Heart right ventricle (tissue), 16 donors: ENCODE data around the gene TSEN34. TPM values are rescaled to one million over a fixed set of nuclear protein-coding genes. Genes with fewer than 3 reads are reported as not detected.
"Not testable (repeated sequence)": the region's sequence is repeated elsewhere in the genome, so short reads cannot be mapped to it uniquely, and the experiment has no call there.

Experiments
- ATAC-seq, 8 donors: fragments of 200-7000 bp; cut with Tn5 transposase; one replicate each; pipeline ENCODE4 v1.9.1; 2020; ENCODE audit warnings: mild to moderate bottlenecking in 8 of 8, moderate library complexity in 8 of 8, moderate number of reproducible peaks in 1 of 8
- DNase-seq, 2 donors: peaks; one replicate each; pipeline ENCODE4 v3.0.0-alpha.2; 2020
- H3K27ac ChIP-seq, 10 donors: fragments of 200-600 bp; sonication (generic) in 2 of 10; one replicate each; pipeline versions ENCODE4 v1.5.0 to v1.8.0; 2020 to 2022; ENCODE audit warnings: mild to moderate bottlenecking in 3 of 10
- H3K27me3 ChIP-seq, 7 donors: fragments of 200-600 bp; one replicate each; pipeline ENCODE4 v1.8.0; 2021 to 2022; ENCODE audit warnings: mild to moderate bottlenecking in 2 of 7
- H3K36me3 ChIP-seq, 9 donors: fragments of 200-600 bp; sonication (generic) in 1 of 9; one replicate each; pipeline versions ENCODE4 v1.5.0 to v1.8.0; 2020 to 2022; ENCODE audit warnings: mild to moderate bottlenecking in 2 of 9
- H3K4me1 ChIP-seq, 9 donors: fragments of 200-600 bp; sonication (generic) in 1 of 9; one replicate each; pipeline versions ENCODE4 v1.5.0 to v1.8.0; 2020 to 2022; ENCODE audit warnings: mild to moderate bottlenecking in 4 of 9
- H3K4me3 ChIP-seq, 10 donors: fragments of 200-600 bp; sonication (generic) in 2 of 10; one replicate each; pipeline versions ENCODE4 v1.5.0 to v1.8.0; 2020 to 2022; ENCODE audit warnings: mild to moderate bottlenecking in 7 of 10, moderate library complexity in 2 of 10
- H3K9me3 ChIP-seq, 11 donors: fragments of 200-600 bp in 10 of 11; sonication (generic) in 2 of 11; one replicate each; pipeline versions ENCODE4 v1.5.0 to v1.8.0; 2013 to 2022; ENCODE audit warnings: mild to moderate bottlenecking in 2 of 11, control low read depth in 1 of 11, moderate library complexity in 1 of 11
- WGBS, 2 donors: extraction: QIAGEN DNeasy Blood & Tissue Kit; methylation state at CpG; one replicate each; pipeline ENCODE4 v1.1.7; 2013; ENCODE audit warnings: inconsistent platforms in 1 of 2; 5-methylcytosine and 5-hydroxymethylcytosine counted together
- intact Hi-C, 10 donors: fragments of 100-400 bp; cut with DNase I; formaldehyde crosslinking; loops; one replicate each; pipeline versions ENCODE4 v1.11.1 to v1.14.2; 2022
- polyA plus RNA-seq, 2 donors: library from polyadenylated mRNA; stranded (reverse); fragments of 200-250 nt; gene quantifications; one replicate each; pipeline ENCODE4 v1.2.3, GENCODE V29; 2013
- total RNA-seq, 10 donors: library from RNA; stranded (reverse); fragmentation: NEBNext Ultra II Directional in 3 of 10; extraction: Animal tissue kit (Norgen Biotek cat#: 25700) in 3 of 10; gene quantifications; one replicate each; pipeline versions ENCODE4 v1.2.1 to v1.2.4, GENCODE V29; 2021 to 2023
- TF ChIP-seq, protein P1 (sequence below), 9 donors: fragments of 200-600 bp; sonication (generic) in 2 of 9; IDR thresholded peaks; one replicate each; pipeline versions ENCODE4 v1.5.0 to v1.8.0; 2021 to 2022; ENCODE audit warnings: antibody characterized with exemption in 9 of 9, mild to moderate bottlenecking in 5 of 9, moderate library complexity in 1 of 9
- donor health status: Arrhythmogenic right ventricular cardiomyopathy.
- donor health status: ischemic (EF 13 %, LVEDD 7.1; RV severe dilation, severe dysfunction).
- donor health status: healthy with polysubstance abuse.
- donor health status: DM: no; HTN: yes; CAD: no.
- donor health status: DM: no; HTN: no; CAD: no.
- donor health status: ischemic (EF 25% LVEDD 6.9; RV normal size, moderate dysfunction).
- donor health status: ischemic (EF 25% LVEDD 5.7; RV mildly dilated, moderate dysfunction).
- donor health status: healthy.
- donor health status: DM: yes; HTN: yes; CAD: no.
- donor health status: Ischemic cardiomyopathy.
- donor health status: ischemic (EF 35%, LVEDD 5.7; RV mildly dilated, moderate dysfunction).
- donor health status: nonischemic (EF 11% LVEDD 7.7; RV severe dilation, severe dysfunction).
- donor health status: DM: yes; HTN: yes; CAD: no.
- donor health status: PGD.
- donor health status: ischemic (EF 29% LVEDD 5.4; RV normal size, mild dysfunction).
- donor health status: nonischemic (EF 23%, LVEDD 6.1; RV moderate dilation, normal function).

TSEN34 gene
- total and polyA plus RNA-seq, 12 donors: 5.6 to 38.0 (median 19.3) TPM

- ATAC-seq: no peak
- Histone ChIP-seq H3K4me3 (no peak overlapping the region), H3K27ac (no peak overlapping the region), H3K27me3 (no peaks in the 10 kb centered on the region), H3K9me3 (no peaks in the 10 kb centered on the region), H3K36me3 (peaks cover 0 to 37% (median 8%) of the 10 kb centered on the region in 9 donors), H3K4me1 (peaks cover 10 to 25% (median 21%) of the 10 kb centered on the region in 9 donors)
- WGBS, 2 donors: 95 to 97% methylated on average over 11 of the region's 11 CpGs
- TF ChIP-seq, protein P1, sequence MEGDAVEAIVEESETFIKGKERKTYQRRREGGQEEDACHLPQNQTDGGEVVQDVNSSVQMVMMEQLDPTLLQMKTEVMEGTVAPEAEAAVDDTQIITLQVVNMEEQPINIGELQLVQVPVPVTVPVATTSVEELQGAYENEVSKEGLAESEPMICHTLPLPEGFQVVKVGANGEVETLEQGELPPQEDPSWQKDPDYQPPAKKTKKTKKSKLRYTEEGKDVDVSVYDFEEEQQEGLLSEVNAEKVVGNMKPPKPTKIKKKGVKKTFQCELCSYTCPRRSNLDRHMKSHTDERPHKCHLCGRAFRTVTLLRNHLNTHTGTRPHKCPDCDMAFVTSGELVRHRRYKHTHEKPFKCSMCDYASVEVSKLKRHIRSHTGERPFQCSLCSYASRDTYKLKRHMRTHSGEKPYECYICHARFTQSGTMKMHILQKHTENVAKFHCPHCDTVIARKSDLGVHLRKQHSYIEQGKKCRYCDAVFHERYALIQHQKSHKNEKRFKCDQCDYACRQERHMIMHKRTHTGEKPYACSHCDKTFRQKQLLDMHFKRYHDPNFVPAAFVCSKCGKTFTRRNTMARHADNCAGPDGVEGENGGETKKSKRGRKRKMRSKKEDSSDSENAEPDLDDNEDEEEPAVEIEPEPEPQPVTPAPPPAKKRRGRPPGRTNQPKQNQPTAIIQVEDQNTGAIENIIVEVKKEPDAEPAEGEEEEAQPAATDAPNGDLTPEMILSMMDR (IDR thresholded peaks at IDR 0.05): no peak
- intact Hi-C loops: no loop called here
- no peak for DNase-seq
These were observed 1.9 kb downstream of the TSEN34 start for GRCh38 chr19:54193011-54193410.

DNA sequence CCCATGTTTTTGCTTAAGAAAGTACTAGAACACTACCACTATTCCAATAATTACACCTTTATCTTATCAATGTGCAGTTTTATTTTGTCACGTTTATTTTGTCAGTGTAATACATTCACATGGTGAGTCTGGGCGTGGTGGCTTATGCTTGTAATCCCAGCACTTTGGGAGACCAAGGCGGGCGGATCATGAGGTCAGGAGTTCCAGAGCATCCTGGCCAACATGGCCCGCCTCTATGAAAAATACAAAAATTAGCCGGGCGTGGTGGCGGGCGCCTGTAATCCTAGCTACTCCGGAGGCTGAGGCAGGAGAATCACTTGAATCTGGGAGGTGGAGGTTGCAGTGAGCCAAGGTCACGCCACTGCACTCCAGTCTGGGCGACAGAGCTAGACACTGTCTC, 3.4 kb downstream of the TSEN34 start:
- H3K36me3 ChIP-seq: peaks cover 0 to 37% (median 8%) of the 10 kb centered on the region in 9 donors
- peaks cover 10 to 14% (median 13%) of the 10 kb centered on the region in 9 donors for H3K4me1 ChIP-seq
- H3K9me3 ChIP-seq, DNase-seq, H3K4me3 ChIP-seq, H3K27ac ChIP-seq, intact Hi-C loops, ATAC-seq, H3K27me3 ChIP-seq: not testable (repeated sequence)
- WGBS, 2 donors: 94 to 96% methylated on average over 12 of the region's 12 CpGs

- ATAC-seq: no peak
- TF ChIP-seq, protein P1 (IDR thresholded peaks at IDR 0.05): no peak
- DNase-seq: no peak
- WGBS, 2 donors: 95 to 98% methylated on average over 7 of the region's 7 CpGs
- H3K36me3 ChIP-seq: peaks cover 0 to 41% (median 8%) of the 10 kb centered on the region in 9 donors
- no peak overlapping the region for H3K27ac ChIP-seq
- peaks cover 12 to 23% (median 18%) of the 10 kb centered on the region in 9 donors for H3K4me1 ChIP-seq
- H3K9me3 ChIP-seq: no peaks in the 10 kb centered on the region
- no peaks in the 10 kb centered on the region for H3K27me3 ChIP-seq
- H3K4me3 ChIP-seq: no peak overlapping the region
- intact Hi-C loops: no loop called here
These were observed 5.4 kb downstream of the TSEN34 start for GRCh38 chr19:54196536-54196935.

DNA sequence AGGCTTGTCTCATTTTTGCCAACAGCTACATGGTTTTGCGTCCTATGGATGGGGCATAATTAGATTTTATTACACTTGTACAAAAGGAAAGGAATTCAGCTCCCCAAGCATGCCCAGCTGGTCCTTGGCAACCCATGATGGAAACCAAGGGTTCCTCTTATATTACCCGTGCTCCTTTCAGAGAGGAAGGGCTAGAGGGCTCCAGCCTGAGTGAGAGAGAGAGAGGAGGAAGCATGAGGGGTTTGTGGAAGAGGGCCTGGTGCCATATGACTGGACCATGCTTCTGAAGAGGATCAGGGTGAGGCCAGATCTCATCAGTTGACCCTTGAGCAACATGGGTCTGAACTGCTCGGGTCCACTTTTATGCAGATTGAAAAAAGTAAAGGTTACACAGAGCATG, 6.0 kb downstream of the TSEN34 start:
- WGBS, 2 donors: 84 to 94% methylated on average over 3 of the region's 3 CpGs
- intact Hi-C loops: no loop called here

GRCh38 chr19:54199401-54199800, 8.3 kb downstream of the TSEN34 start:
- Histone ChIP-seq H3K27ac (no peak overlapping the region), H3K4me1 (peaks cover 11 to 42% (median 35%) of the 10 kb centered on the region in 9 donors), H3K9me3 (no peaks in the 10 kb centered on the region), H3K36me3 (peaks cover 0 to 51% (median 28%) of the 10 kb centered on the region in 9 donors), H3K4me3 (no peak overlapping the region), H3K27me3 (no peaks in the 10 kb centered on the region)
- TF ChIP-seq, protein P1 (IDR thresholded peaks at IDR 0.05): no peak
- intact Hi-C loops: loop anchor here in 1 of 10 donors (1.0 kb wide), 1 partner anchor 8 kb away; the partner anchor contains the start of gene TSEN34
- 72 to 78% methylated on average over 16 of the region's 16 CpGs for WGBS, 2 donors
- ATAC-seq (no peak), DNase-seq (no peak)

More for the DNA sequence above, 6.0 kb downstream of the TSEN34 start:
- no peak overlapping the region for H3K4me3 ChIP-seq
- TF ChIP-seq, protein P1 (IDR thresholded peaks at IDR 0.05): no peak
- no peaks in the 10 kb centered on the region for H3K9me3 ChIP-seq
- no peaks in the 10 kb centered on the region for H3K27me3 ChIP-seq
- H3K27ac ChIP-seq: no peak overlapping the region
- peaks cover 12 to 23% (median 18%) of the 10 kb centered on the region in 9 donors for H3K4me1 ChIP-seq
- DNase-seq (no peak), ATAC-seq (no peak)
- peaks cover 0 to 47% (median 14%) of the 10 kb centered on the region in 9 donors for H3K36me3 ChIP-seq
